ENCODE measurements around the gene USP21.

The USP21 gene

GRCh38 chr1:161159087-161159912 lies at the start of gene USP21:
Gene USP21 (plus strand): TSS chr1:161159500. CDS start chr1:161160641, 1,141 bp downstream.
- Histone ChIP-seq H3K27ac (ENCODE audit: low read length) (peak within 1 kb of the TSS; percentile 79), H3K9ac (ENCODE audit: low read depth, low read length) (peak within 1 kb of the TSS; percentile 87), H3K79me2 (ENCODE audit: insufficient read depth, low read length) (peaks cover 35% of the 10 kb centered on the region), H3K4me2 (ENCODE audit: insufficient read depth, low read length) (peak within 1 kb of the TSS; percentile 88), H3K27me3 (ENCODE audit: insufficient read depth, low read length, poor library complexity) (no peaks in the 10 kb centered on the region), H3K4me3 (ENCODE audit: low read depth in 1 of 2, low read length in 2 of 2) (peak within 1 kb of the TSS; percentile 60 to 79; a peak in 3 of 4 replicates), H4K20me1 (ENCODE audit: insufficient read depth, low read length) (no peaks in the 10 kb centered on the region), H3K36me3 (ENCODE audit: insufficient read depth, low read length) (peaks cover 61% of the 10 kb centered on the region), H2AFZ (ENCODE audit: low read depth, low read length) (peak within 1 kb of the TSS; percentile 95), H3K9me3 (ENCODE audit: insufficient read depth, low read length, severe bottlenecking) (no peaks in the 10 kb centered on the region), H3K4me1 (ENCODE audit: insufficient read depth, low read length) (peaks cover 69% of the 10 kb centered on the region)
- DNase-seq (peak; percentile 93), ATAC-seq (ENCODE audit: insufficient read depth, low read depth) (peak; percentile 95)
- TF ChIP-seq CTCF (IDR thresholded peaks at IDR 0.05; ENCODE audit: borderline replicate concordance, extremely low read depth, low read length, poor library complexity, severe bottlenecking) (no peak), EZH2 (IDR thresholded peaks at IDR 0.05; ENCODE audit: borderline replicate concordance, low read depth, low read length, severe bottlenecking) (no peak)

GRCh38 chr1:161111117-161111516 lies 48.2 kb upstream of the USP21 start:
- H3K36me3 ChIP-seq (ENCODE audit: insufficient read depth, low read length): peaks cover 50% of the 10 kb centered on the region
- TF ChIP-seq CTCF (IDR thresholded peaks at IDR 0.05; ENCODE audit: borderline replicate concordance, extremely low read depth, low read length, poor library complexity, severe bottlenecking): no peak
- no peak for TF ChIP-seq EZH2 (IDR thresholded peaks at IDR 0.05; ENCODE audit: borderline replicate concordance, low read depth, low read length, severe bottlenecking)
- no peak overlapping the region for H3K27ac ChIP-seq (ENCODE audit: low read length)
- H3K9me3 ChIP-seq (ENCODE audit: insufficient read depth, low read length, severe bottlenecking): no peaks in the 10 kb centered on the region
- no peaks in the 10 kb centered on the region for H3K27me3 ChIP-seq (ENCODE audit: insufficient read depth, low read length, poor library complexity)
- ATAC-seq (ENCODE audit: insufficient read depth, low read depth) (no peak), DNase-seq (no peak)
- H4K20me1 ChIP-seq (ENCODE audit: insufficient read depth, low read length): peaks cover 56% of the 10 kb centered on the region; the same call in 1 of the 2 replicates
- no peak overlapping the region; a peak in 1 of 4 replicates for H3K4me3 ChIP-seq (ENCODE audit: low read depth in 1 of 2, low read length in 2 of 2)
- peaks cover 96% of the 10 kb centered on the region for H3K79me2 ChIP-seq (ENCODE audit: insufficient read depth, low read length)
- no peak overlapping the region for H3K9ac ChIP-seq (ENCODE audit: low read depth, low read length)
- H3K4me1 ChIP-seq (ENCODE audit: insufficient read depth, low read length): peaks cover 30% of the 10 kb centered on the region
- no peak overlapping the region for H2AFZ ChIP-seq (ENCODE audit: low read depth, low read length)
- H3K4me2 ChIP-seq (ENCODE audit: insufficient read depth, low read length): no peak overlapping the region

GRCh38 chr1:161111527-161111926 lies 47.8 kb upstream of the USP21 start:
- no peak for TF ChIP-seq EZH2 (IDR thresholded peaks at IDR 0.05; ENCODE audit: borderline replicate concordance, low read depth, low read length, severe bottlenecking)
- no peak for TF ChIP-seq CTCF (IDR thresholded peaks at IDR 0.05; ENCODE audit: borderline replicate concordance, extremely low read depth, low read length, poor library complexity, severe bottlenecking)
- H3K9me3 ChIP-seq (ENCODE audit: insufficient read depth, low read length, severe bottlenecking): no peaks in the 10 kb centered on the region
- no peak for ATAC-seq (ENCODE audit: insufficient read depth, low read depth)
- H2AFZ ChIP-seq (ENCODE audit: low read depth, low read length): no peak overlapping the region
- H3K4me2 ChIP-seq (ENCODE audit: insufficient read depth, low read length): no peak overlapping the region
- no peak overlapping the region for H3K9ac ChIP-seq (ENCODE audit: low read depth, low read length)
- H4K20me1 ChIP-seq (ENCODE audit: insufficient read depth, low read length): peaks cover 56% of the 10 kb centered on the region; the same call in 1 of the 2 replicates
- no peak overlapping the region; a peak in 1 of 4 replicates for H3K4me3 ChIP-seq (ENCODE audit: low read depth in 1 of 2, low read length in 2 of 2)
- no peak overlapping the region for H3K27ac ChIP-seq (ENCODE audit: low read length)
- peaks cover 96% of the 10 kb centered on the region for H3K79me2 ChIP-seq (ENCODE audit: insufficient read depth, low read length)
- peaks cover 47% of the 10 kb centered on the region for H3K36me3 ChIP-seq (ENCODE audit: insufficient read depth, low read length)
- no peaks in the 10 kb centered on the region for H3K27me3 ChIP-seq (ENCODE audit: insufficient read depth, low read length, poor library complexity)
- no peak for DNase-seq
- H3K4me1 ChIP-seq (ENCODE audit: insufficient read depth, low read length): peaks cover 34% of the 10 kb centered on the region
